COR-L47 (cell line): ENCODE measurements around the gene EXOC3.
"Not testable (repeated sequence)": the region's sequence is repeated elsewhere in the genome, so short reads cannot be mapped to it uniquely, and the experiment has no call there.

Experiments used
- DNase-seq: peaks from one replicate; lab custom pipeline; 2025; lab: John Stamatoyannopoulos, UW

Gene EXOC3

GRCh38 chr5:502325-503079 lies 59.5 kb downstream of the EXOC3 start:
- DNase-seq = no peak

- no peak for DNase-seq
Observed at GRCh38 chr5:504326-505154, 61.6 kb downstream of the EXOC3 start.

- no peak for DNase-seq
Observed at GRCh38 chr5:505951-506525, 63.1 kb downstream of the EXOC3 start.

GRCh38 chr5:507986-508575 lies 65.1 kb downstream of the EXOC3 start:
- not testable (repeated sequence) for DNase-seq

- DNase-seq = no peak
Observed at GRCh38 chr5:509611-510185, 66.7 kb downstream of the EXOC3 start.

- no peak for DNase-seq
Observed at GRCh38 chr5:510521-510920, 67.5 kb downstream of the EXOC3 start.

- DNase-seq = no peak
Observed at GRCh38 chr5:511476-511875, 68.5 kb downstream of the EXOC3 start.

GRCh38 chr5:513216-514100 lies 70.5 kb downstream of the EXOC3 start:
- no peak for DNase-seq

- no peak for DNase-seq
Observed at GRCh38 chr5:514101-514485, 71.1 kb downstream of the EXOC3 start.

- DNase-seq = no peak
Observed at GRCh38 chr5:514673-515072, 71.7 kb downstream of the EXOC3 start.

GRCh38 chr5:515273-515836 lies 72.4 kb downstream of the EXOC3 start:
- no peak for DNase-seq

GRCh38 chr5:516338-516925 lies 73.5 kb downstream of the EXOC3 start:
- DNase-seq = no peak
